ENCODE measurements around the gene SMKR1. TPM values are rescaled to one million over a fixed set of nuclear protein-coding genes. Genes with fewer than 3 reads are reported as not detected.

The SMKR1 gene
- polyA plus RNA-seq, 1 experiment: 0.24 TPM

DNA sequence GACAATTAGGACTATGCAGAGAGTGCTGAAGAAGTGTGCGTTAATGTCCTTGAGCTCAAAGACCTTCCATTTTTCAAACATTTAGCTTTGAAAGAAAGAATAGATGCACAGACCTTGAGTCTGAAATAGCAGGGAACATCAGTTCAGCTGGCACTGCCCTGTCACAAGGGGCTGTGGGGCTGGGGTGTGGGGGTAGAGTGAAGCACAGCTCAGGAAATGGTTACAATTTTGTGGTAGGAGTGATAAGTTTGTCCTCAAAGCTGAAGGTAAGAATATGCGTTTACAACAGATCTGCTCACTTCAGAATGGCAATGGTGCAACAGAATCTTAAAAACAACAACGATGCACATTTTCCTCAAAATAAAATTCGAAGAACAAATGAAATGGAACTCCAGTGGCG lies 33.6 kb downstream of the SMKR1 start:
- no peaks in the 10 kb centered on the region for H3K27me3 ChIP-seq (ENCODE audit: control insufficient read depth, insufficient read depth, low read length)
- POLR2A ChIA-PET: interaction anchor here (0.6 to 0.7 kb wide), 3 partner anchors 13 to 77 kb away, joined by 4 to 16 read pairs (median 6); no protein-coding TSS in a partner anchor
- CTCF ChIA-PET: no interaction called here
- H3K9me3 ChIP-seq (ENCODE audit: control insufficient read depth, insufficient read depth, low read length): no peaks in the 10 kb centered on the region
- no peak overlapping the region for H3K4me3 ChIP-seq (ENCODE audit: low read depth, low read length)
- no peak overlapping the region for H3K27ac ChIP-seq (ENCODE audit: low read depth, low read length)
- DNase-seq (ENCODE audit: low read depth, low spot score): no peak
- TF ChIP-seq, protein P1, sequence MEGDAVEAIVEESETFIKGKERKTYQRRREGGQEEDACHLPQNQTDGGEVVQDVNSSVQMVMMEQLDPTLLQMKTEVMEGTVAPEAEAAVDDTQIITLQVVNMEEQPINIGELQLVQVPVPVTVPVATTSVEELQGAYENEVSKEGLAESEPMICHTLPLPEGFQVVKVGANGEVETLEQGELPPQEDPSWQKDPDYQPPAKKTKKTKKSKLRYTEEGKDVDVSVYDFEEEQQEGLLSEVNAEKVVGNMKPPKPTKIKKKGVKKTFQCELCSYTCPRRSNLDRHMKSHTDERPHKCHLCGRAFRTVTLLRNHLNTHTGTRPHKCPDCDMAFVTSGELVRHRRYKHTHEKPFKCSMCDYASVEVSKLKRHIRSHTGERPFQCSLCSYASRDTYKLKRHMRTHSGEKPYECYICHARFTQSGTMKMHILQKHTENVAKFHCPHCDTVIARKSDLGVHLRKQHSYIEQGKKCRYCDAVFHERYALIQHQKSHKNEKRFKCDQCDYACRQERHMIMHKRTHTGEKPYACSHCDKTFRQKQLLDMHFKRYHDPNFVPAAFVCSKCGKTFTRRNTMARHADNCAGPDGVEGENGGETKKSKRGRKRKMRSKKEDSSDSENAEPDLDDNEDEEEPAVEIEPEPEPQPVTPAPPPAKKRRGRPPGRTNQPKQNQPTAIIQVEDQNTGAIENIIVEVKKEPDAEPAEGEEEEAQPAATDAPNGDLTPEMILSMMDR (IDR thresholded peaks at IDR 0.05; ENCODE audit: low read depth, low read length): no peak

DNA sequence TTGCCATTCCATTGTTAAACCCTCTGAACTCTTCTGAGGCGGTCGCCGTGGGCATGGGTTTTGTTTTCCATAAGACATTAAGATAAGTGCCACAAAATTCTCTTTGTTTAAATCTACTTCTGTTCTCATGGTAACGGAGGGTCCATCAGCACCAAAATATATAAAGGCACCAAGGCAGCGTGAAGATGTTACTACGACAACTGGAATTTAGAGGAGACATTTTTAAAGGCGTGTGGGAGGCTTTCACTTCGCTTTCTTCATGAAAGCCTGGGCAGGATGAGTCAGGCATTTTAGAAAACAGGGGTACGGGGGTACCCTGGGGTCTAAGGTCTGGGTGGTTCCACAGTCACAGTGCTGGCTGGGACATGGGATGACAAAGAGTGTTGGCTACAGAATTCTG lies 34.0 kb downstream of the SMKR1 start:
- Histone ChIP-seq H3K9me3 (ENCODE audit: control insufficient read depth, insufficient read depth, low read length) (no peaks in the 10 kb centered on the region), H3K27me3 (ENCODE audit: control insufficient read depth, insufficient read depth, low read length) (no peaks in the 10 kb centered on the region), H3K4me3 (ENCODE audit: low read depth, low read length) (no peak overlapping the region), H3K27ac (ENCODE audit: low read depth, low read length) (no peak overlapping the region)
- ChIA-PET POLR2A (no interaction called here), CTCF (no interaction called here)
- TF ChIP-seq, protein P1 (IDR thresholded peaks at IDR 0.05; ENCODE audit: low read depth, low read length): no peak
- DNase-seq (ENCODE audit: low read depth, low spot score): no peak

DNA sequence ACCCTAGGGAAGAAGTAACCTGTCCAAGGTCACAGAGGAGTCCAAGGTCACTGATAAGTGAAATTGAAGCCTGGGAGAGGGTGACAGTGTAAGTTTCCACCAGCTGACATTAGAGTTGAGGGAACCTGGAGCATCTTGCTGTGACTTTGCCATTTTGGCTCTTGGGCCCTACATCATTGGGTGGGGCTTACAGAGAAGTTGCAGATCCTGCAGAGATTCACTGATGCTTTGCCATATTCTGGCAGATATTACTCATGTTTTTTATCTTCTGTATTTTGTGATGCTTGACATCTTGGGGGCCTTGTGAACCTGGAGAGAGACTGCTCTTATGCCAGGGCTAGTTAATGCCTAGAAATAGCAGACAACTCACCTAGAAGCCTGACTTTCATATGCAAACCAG lies 36.5 kb downstream of the SMKR1 start:
- TF ChIP-seq, protein P1 (IDR thresholded peaks at IDR 0.05; ENCODE audit: low read depth, low read length): no peak
- H3K4me3 ChIP-seq (ENCODE audit: low read depth, low read length): no peak overlapping the region
- ChIA-PET CTCF (interaction anchor here (0.6 kb wide), 1 partner anchor 74 kb away, joined by 9 read pairs; no protein-coding TSS in a partner anchor), POLR2A (no interaction called here)
- H3K9me3 ChIP-seq (ENCODE audit: control insufficient read depth, insufficient read depth, low read length): no peaks in the 10 kb centered on the region
- H3K27me3 ChIP-seq (ENCODE audit: control insufficient read depth, insufficient read depth, low read length): peaks cover 2% of the 10 kb centered on the region
- H3K27ac ChIP-seq (ENCODE audit: low read depth, low read length): no peak overlapping the region
- no peak for DNase-seq (ENCODE audit: low read depth, low spot score)

DNA sequence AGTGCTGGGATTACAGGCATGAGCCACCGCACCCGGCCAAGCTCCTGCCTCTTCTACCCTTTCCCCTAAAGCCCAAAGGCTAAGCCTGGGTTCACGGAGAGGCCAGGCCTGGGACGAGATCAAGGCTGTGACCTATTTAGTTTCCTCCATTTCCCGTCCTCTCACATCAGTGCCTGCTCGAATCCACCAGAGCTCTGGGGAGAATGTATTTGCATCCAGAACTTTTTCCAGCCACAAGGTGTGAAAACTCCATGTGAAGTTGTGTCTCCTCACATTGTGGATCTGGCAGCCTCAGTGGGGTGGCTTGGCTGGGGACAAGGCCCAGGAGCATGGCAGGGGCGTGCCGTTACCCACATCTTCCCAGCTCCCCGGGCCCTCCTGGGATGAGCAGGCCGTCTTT lies 38.0 kb downstream of the SMKR1 start:
- Histone ChIP-seq H3K4me3 (ENCODE audit: low read depth, low read length) (no peak overlapping the region), H3K9me3 (ENCODE audit: control insufficient read depth, insufficient read depth, low read length) (no peaks in the 10 kb centered on the region), H3K27me3 (ENCODE audit: control insufficient read depth, insufficient read depth, low read length) (peaks cover 8% of the 10 kb centered on the region), H3K27ac (ENCODE audit: low read depth, low read length) (no peak overlapping the region)
- DNase-seq (ENCODE audit: low read depth, low spot score): no peak
- TF ChIP-seq, protein P1 (IDR thresholded peaks at IDR 0.05; ENCODE audit: low read depth, low read length): no peak
- ChIA-PET POLR2A (no interaction called here), CTCF (no interaction called here)

DNA sequence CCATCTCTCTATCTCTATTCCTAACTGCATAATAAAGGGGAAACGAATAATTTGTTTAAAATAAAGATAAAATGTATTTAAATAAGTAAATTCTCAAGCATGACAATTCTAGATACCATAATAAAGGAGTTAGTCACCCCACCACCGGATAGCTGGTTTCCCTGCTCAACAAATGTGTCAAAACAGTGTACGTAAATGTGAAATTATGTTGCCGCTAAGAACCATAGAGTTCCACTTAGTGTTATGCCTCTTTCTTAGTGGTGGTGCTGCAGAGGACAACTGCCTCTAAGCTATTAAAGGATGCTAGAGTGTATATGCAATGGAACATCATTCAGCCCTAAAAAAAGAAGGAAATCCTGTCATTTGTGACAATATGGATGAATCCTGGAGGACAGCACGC lies 42.4 kb downstream of the SMKR1 start:
- TF ChIP-seq, protein P1 (IDR thresholded peaks at IDR 0.05; ENCODE audit: low read depth, low read length): no peak
- Histone ChIP-seq H3K9me3 (ENCODE audit: control insufficient read depth, insufficient read depth, low read length) (no peaks in the 10 kb centered on the region), H3K27me3 (ENCODE audit: control insufficient read depth, insufficient read depth, low read length) (peaks cover 8% of the 10 kb centered on the region), H3K4me3 (ENCODE audit: low read depth, low read length) (no peak overlapping the region), H3K27ac (ENCODE audit: low read depth, low read length) (no peak overlapping the region)
- ChIA-PET CTCF (no interaction called here), POLR2A (no interaction called here)
- no peak for DNase-seq (ENCODE audit: low read depth, low spot score)

All from AG04450 (cell line).